ENCODE data around the gene AK8.

Gene AK8

DNA sequence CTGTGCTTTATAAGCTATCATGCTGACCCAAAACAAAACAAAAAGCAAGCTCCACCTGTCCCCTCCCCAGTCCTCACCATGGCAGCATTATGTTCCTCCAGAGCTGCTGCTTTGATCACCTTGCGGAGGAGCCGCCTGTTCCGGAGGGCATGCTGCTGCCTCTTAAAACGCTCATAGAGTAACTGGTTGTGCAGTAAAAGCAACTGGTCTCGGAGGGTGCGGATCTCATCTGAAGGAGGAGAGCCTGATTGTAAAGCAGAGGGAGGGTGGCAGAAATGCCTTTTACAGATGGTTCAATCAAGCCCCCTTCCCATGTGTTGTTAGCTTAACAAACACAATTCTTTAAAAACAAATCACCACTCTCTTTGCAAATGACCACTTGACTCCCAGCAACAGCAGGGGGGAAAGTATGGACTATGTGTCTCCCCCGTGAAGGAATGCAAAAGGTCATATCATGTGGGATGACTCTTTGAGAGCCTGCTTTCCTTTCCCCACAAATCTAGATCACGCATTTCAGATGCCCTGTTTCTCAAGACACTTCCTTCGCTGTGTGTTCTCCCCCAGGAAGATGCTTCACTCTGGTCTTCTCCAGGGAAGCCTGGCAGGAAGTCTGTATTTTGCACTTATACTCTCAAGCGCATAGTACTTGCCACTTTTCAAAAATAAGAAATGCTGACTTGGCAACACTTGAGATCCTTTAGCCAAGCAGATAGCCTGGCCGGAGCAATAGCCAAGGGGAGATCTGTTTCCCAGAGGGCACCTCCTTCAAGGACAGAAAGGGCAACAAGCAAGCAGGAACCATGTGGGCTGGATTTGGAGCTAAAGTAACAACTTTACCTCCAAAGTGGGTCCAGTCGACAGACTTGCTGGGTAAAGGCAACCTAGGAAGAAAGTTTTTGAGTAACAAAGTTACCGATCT, 25.7 kb upstream of the AK8 start:
- Histone ChIP-seq H3K4me1 (ENCODE audit: control insufficient read depth, insufficient read depth, low read length, unreplicated experiment) (no peaks in the 10 kb centered on the region), H3K4me3 (ENCODE audit: low read depth, low read length) (no peak overlapping the region), H3K79me2 (ENCODE audit: control insufficient read depth, insufficient read depth, low read length, unreplicated experiment) (no peaks in the 10 kb centered on the region), H3K27me3 (ENCODE audit: insufficient read depth, low read length) (no peaks in the 10 kb centered on the region), H2AFZ (ENCODE audit: low read length, unreplicated experiment) (no peak overlapping the region), H3K36me3 (ENCODE audit: insufficient read depth, low read length) (peaks cover 19% of the 10 kb centered on the region; the same call in 1 of the 2 replicates), H3K27ac (ENCODE audit: low read depth, low read length) (no peak overlapping the region)

DNA sequence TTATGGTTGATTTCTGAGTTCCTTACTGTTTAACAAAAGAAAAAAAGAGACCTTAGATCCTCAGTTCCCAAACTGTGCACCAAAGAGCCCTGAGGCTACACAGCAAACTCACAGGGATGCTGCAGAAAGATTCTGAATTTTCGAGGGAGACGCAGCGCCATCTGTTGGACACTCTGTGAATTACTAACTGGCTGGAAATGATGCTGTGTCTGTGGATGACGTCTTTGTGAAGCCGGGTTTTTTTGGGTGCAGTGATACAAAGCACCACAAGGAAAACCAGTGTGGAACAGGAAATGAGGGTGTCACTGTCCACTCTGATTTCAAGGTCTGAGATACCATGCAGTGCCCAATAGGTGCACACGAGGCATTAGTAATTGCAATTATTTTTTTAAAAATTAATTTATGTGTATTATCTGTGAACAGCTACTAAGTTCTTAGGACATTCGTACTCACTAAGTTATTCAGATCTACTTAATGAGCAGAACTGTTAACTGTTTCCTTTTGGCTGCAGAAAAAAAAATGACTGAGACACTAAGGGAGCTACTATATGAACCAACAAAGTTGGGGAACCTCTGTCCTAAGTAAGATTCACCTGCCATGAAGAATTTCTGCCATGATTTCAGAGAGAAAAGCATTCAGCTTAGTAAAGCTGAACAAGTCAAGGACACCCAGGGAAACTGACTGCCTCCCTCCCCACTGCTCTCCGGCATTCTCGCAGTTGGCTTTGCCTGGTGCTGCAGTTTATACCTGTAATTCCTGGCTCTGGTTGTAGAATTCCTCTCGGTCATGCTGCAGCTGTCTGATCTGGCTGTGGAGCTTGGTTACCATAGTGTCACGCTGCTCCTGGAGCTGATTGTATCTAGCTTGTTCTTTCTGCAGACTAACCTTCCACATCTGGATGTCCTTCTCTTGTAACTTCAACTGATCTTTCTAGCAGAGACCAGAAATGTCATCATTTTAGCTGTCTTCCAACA, 24.1 kb upstream of the AK8 start:
- Histone ChIP-seq H3K79me2 (ENCODE audit: control insufficient read depth, insufficient read depth, low read length, unreplicated experiment) (no peaks in the 10 kb centered on the region), H3K4me1 (ENCODE audit: control insufficient read depth, insufficient read depth, low read length, unreplicated experiment) (no peaks in the 10 kb centered on the region), H3K27me3 (ENCODE audit: insufficient read depth, low read length) (no peaks in the 10 kb centered on the region), H2AFZ (ENCODE audit: low read length, unreplicated experiment) (no peak overlapping the region), H3K36me3 (ENCODE audit: insufficient read depth, low read length) (peaks cover 21% of the 10 kb centered on the region; the same call in 1 of the 2 replicates), H3K27ac (ENCODE audit: low read depth, low read length) (no peak overlapping the region), H3K4me3 (ENCODE audit: low read depth, low read length) (no peak overlapping the region)

DNA sequence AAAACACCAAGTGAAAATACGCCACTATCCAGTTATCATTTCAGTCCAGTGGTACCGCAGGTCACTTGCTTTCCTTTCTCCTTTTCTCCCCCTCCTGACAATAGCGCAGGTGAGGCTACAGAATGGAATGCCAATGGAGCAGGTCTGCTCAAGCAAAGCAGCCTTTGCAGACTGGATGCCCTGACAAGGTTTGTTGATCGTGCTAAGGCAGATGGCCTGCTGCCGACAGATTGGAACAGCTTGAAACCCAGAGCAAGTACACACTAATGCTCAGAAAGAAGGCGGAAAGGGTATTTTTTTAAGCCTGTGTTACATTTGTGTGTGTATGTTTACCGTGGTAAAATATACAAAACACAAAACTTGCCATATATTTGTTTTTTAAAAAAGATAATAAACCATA, 20.0 kb upstream of the AK8 start:
- Histone ChIP-seq H3K27ac (ENCODE audit: low read depth, low read length) (no peak overlapping the region), H3K36me3 (ENCODE audit: insufficient read depth, low read length) (peaks cover 27% of the 10 kb centered on the region; the same call in 1 of the 2 replicates), H3K4me3 (ENCODE audit: low read depth, low read length) (no peak overlapping the region), H2AFZ (ENCODE audit: low read length, unreplicated experiment) (no peak overlapping the region), H3K79me2 (ENCODE audit: control insufficient read depth, insufficient read depth, low read length, unreplicated experiment) (no peaks in the 10 kb centered on the region), H3K27me3 (ENCODE audit: insufficient read depth, low read length) (no peaks in the 10 kb centered on the region), H3K4me1 (ENCODE audit: control insufficient read depth, insufficient read depth, low read length, unreplicated experiment) (no peaks in the 10 kb centered on the region)

DNA sequence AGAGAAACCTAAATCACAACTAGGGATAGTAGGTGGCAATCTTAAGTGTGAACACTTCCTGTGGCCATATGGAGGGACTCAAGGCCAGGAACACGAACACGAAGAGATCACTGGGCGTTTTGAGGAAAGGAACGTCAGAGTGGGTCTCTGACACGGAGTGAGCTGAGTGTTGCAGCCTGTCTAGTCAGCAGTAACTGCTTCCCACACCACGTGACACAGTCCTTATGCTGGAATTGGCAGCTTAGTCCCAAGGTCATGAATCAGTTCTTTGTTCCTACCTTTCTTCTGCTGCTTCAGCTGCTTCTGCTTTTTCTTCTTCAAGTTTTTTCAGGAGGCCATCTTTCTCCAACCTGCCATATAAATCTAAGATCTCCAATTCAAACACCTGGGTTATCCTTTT, 18.8 kb upstream of the AK8 start:
- no peak overlapping the region for H3K27ac ChIP-seq (ENCODE audit: low read depth, low read length)
- H3K4me1 ChIP-seq (ENCODE audit: control insufficient read depth, insufficient read depth, low read length, unreplicated experiment), result no peaks in the 10 kb centered on the region
- no peak overlapping the region for H2AFZ ChIP-seq (ENCODE audit: low read length, unreplicated experiment)
- no peak overlapping the region for H3K4me3 ChIP-seq (ENCODE audit: low read depth, low read length)
- peaks cover 27% of the 10 kb centered on the region; the same call in 1 of the 2 replicates for H3K36me3 ChIP-seq (ENCODE audit: insufficient read depth, low read length)
- no peaks in the 10 kb centered on the region for H3K27me3 ChIP-seq (ENCODE audit: insufficient read depth, low read length)
- no peaks in the 10 kb centered on the region for H3K79me2 ChIP-seq (ENCODE audit: control insufficient read depth, insufficient read depth, low read length, unreplicated experiment)

DNA sequence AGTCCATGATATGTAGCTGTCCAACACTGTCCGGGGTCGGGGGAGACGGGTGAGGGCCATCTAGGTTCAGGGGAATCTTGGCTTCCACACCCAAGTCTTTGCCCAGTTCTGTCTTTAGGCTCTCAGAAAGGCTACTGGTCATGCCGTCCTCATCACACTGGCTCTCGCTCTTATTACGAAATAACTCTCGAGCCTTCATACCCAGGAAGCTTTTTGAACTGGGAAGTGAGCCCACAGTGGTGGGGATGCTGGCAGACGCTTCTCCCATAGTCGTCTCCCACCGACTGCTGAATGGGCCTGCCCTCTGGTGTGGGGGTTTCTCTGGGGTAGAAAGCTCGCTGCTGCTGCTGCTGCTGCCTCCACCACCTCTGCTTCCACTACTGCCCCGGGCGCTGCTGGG, 18.2 kb upstream of the AK8 start:
- no peak overlapping the region for H3K27ac ChIP-seq (ENCODE audit: low read depth, low read length)
- H2AFZ ChIP-seq (ENCODE audit: low read length, unreplicated experiment), result no peak overlapping the region
- H3K79me2 ChIP-seq (ENCODE audit: control insufficient read depth, insufficient read depth, low read length, unreplicated experiment), result no peaks in the 10 kb centered on the region
- H3K27me3 ChIP-seq (ENCODE audit: insufficient read depth, low read length), result no peaks in the 10 kb centered on the region
- no peak overlapping the region for H3K4me3 ChIP-seq (ENCODE audit: low read depth, low read length)
- H3K4me1 ChIP-seq (ENCODE audit: control insufficient read depth, insufficient read depth, low read length, unreplicated experiment), result no peaks in the 10 kb centered on the region
- H3K36me3 ChIP-seq (ENCODE audit: insufficient read depth, low read length), result peaks cover 27% of the 10 kb centered on the region; the same call in 1 of the 2 replicates

DNA sequence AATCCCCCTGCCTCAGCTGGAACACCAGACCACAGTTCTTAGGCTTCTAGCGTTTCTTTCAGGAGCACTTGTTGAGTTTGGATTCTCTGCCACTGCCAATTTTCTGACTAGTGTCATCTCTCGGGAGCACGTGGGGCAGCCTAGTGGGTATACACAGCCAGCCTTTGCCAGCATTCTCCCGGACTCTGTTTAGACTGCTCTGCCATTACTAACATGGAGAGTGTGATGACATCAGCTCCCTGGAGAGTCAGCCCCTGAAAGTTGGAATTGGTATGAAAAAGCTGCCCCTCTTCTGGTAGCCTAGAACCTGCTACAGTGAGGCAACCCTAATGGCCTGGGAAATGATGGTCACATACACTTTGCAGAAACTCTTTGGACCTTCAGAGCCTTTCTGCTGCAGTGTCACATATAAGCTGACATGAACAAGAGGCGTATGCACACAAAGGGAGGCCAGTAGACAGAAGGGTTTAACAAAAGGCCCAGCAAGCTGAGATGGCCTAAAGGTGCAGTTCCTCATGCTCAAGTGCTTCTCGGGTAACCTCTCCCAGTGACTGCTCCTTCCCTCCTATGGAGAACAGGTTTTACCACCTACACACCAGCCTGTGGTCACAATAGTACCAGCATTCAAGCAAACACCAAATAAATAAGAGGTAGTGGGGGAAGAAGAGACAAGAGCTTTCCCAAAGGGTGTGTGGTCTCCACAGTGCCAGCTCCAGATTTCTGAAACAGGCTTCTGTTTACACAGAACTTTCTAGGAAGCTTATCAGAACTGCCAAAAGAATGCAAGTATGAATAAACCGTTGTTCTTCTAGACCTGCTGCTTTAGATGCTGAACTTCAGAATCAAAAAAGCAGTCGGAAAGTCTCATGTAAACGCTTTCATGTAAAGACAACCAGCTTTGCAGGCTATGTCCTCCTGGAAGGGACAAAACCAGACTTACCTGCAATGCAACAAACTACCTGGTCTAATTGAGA, 17.1 kb upstream of the AK8 start:
- Histone ChIP-seq H3K27me3 (ENCODE audit: insufficient read depth, low read length) (no peaks in the 10 kb centered on the region), H3K36me3 (ENCODE audit: insufficient read depth, low read length) (peaks cover 16% of the 10 kb centered on the region; the same call in 1 of the 2 replicates), H3K4me1 (ENCODE audit: control insufficient read depth, insufficient read depth, low read length, unreplicated experiment) (no peaks in the 10 kb centered on the region), H3K27ac (ENCODE audit: low read depth, low read length) (no peak overlapping the region), H3K79me2 (ENCODE audit: control insufficient read depth, insufficient read depth, low read length, unreplicated experiment) (no peaks in the 10 kb centered on the region), H3K4me3 (ENCODE audit: low read depth, low read length) (no peak overlapping the region), H2AFZ (ENCODE audit: low read length, unreplicated experiment) (no peak overlapping the region)

DNA sequence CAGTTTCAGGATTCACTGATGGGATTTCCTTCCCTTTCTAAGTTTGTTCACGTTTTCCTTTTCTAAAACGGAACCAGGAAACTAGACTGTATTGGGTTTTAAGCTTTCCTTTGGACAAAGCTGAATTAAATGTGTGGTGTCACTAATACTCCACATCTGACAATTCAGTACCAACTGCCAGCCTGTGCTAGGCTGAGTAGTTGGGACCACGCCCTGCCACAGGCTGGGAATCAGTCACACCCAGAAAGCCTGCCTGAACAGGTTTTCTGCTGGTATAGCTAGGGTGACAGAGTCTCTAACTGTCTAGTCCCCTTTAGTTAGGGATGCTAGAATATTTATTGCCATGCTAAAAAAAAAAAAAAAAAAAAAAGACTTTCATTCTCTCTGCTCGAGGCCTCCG, 16.3 kb upstream of the AK8 start:
- Histone ChIP-seq H3K27ac (ENCODE audit: low read depth, low read length) (no peak overlapping the region), H3K4me3 (ENCODE audit: low read depth, low read length) (no peak overlapping the region), H2AFZ (ENCODE audit: low read length, unreplicated experiment) (no peak overlapping the region), H3K27me3 (ENCODE audit: insufficient read depth, low read length) (no peaks in the 10 kb centered on the region), H3K4me1 (ENCODE audit: control insufficient read depth, insufficient read depth, low read length, unreplicated experiment) (no peaks in the 10 kb centered on the region), H3K79me2 (ENCODE audit: control insufficient read depth, insufficient read depth, low read length, unreplicated experiment) (no peaks in the 10 kb centered on the region), H3K36me3 (ENCODE audit: insufficient read depth, low read length) (0 out of 2 replicates have a peak, but pooled peaks cover 8% of the 10 kb centered on the region)

DNA sequence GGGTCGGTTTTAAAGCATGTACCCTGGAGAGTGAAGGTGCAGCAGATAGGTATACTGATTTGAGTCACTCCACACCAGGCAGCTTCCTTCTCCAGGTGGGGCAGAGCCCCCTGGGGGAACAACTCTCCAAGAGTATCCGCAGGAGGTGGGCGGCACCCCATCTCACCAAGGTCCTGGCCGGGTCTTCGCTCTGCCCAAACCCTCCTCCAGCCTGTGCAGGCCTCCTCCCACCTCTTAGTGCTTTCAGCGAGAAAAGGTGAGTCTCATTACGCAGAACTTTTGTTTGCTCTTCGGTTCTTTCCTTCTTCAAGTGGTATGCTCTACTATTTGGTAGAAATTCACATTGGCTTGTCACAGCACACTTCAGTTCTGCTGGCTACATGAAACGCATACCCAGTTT, 14.3 kb upstream of the AK8 start:
- Histone ChIP-seq H2AFZ (ENCODE audit: low read length, unreplicated experiment) (no peak overlapping the region), H3K27ac (ENCODE audit: low read depth, low read length) (no peak overlapping the region), H3K27me3 (ENCODE audit: insufficient read depth, low read length) (no peaks in the 10 kb centered on the region), H3K36me3 (ENCODE audit: insufficient read depth, low read length) (0 out of 2 replicates have a peak, but pooled peaks cover 8% of the 10 kb centered on the region), H3K79me2 (ENCODE audit: control insufficient read depth, insufficient read depth, low read length, unreplicated experiment) (no peaks in the 10 kb centered on the region), H3K4me1 (ENCODE audit: control insufficient read depth, insufficient read depth, low read length, unreplicated experiment) (no peaks in the 10 kb centered on the region), H3K4me3 (ENCODE audit: low read depth, low read length) (no peak overlapping the region)

DNA sequence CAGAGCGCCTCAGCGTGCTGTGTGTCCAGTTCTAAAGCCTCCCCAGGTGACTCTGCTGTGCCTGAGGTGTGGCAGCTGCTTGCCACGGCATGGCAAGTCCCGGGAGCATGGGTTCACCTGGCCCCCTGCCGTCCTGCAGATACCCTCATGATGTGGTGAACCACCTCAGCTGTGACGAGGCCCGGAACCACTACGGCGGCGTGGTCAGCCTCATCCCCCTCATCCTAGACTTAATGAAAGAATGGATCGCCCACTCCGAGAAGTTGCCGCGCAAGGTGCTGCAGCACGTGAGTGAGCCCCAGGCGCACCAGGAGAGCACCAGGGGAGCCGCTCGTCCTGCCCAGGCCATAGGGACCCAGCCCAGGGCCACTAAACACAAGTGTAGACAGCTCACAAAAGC, 10.1 kb upstream of the AK8 start:
- Histone ChIP-seq H2AFZ (ENCODE audit: low read length, unreplicated experiment) (no peak overlapping the region), H3K4me3 (ENCODE audit: low read depth, low read length) (no peak overlapping the region), H3K27me3 (ENCODE audit: insufficient read depth, low read length) (no peaks in the 10 kb centered on the region), H3K79me2 (ENCODE audit: control insufficient read depth, insufficient read depth, low read length, unreplicated experiment) (no peaks in the 10 kb centered on the region), H3K27ac (ENCODE audit: low read depth, low read length) (no peak overlapping the region), H3K36me3 (ENCODE audit: insufficient read depth, low read length) (no peaks in the 10 kb centered on the region), H3K4me1 (ENCODE audit: control insufficient read depth, insufficient read depth, low read length, unreplicated experiment) (no peaks in the 10 kb centered on the region)
